IMR-90 (cell line): Measurements from ENCODE around the gene ARHGAP32. TPM values are rescaled to one million over a fixed set of nuclear protein-coding genes. Genes with fewer than 3 reads are reported as not detected.

ENCODE experiments used
- ATAC-seq: fragments of 200-7000 bp; cut with Tn5 transposase; 2 replicates; pipeline ENCODE4 v1.9.1; 2020; ENCODE audit warnings: low read depth, mild to moderate bottlenecking, moderate library complexity
- BruUV-seq: library from RNA; stranded (reverse); fragments of 400-500 nt; replicated peaks from 2 replicates; lab custom pipeline; 2021; lab: Mats Ljungman, UMichigan
- CTCF ChIA-PET: fragments of 300-600 bp; formaldehyde crosslinking; extraction: SDS; loops from one replicate; lab custom pipeline; 2021; ENCODE audit warnings: antibody characterized with exemption; lab: Yijun Ruan, JAX
- POLR2A ChIA-PET: fragments of 300-600 bp; sonication (Branson Sonifier 250); formaldehyde crosslinking; loops from one replicate; lab custom pipeline; 2022; ENCODE audit warnings: antibody characterized with exemption; ENCODE audit not compliant: unreplicated experiment; lab: Charles Lee
- DNase-seq: peaks from one replicate; pipeline ENCODE4 v3.0.0; 2013
- H2AFZ ChIP-seq: replicated peaks from 2 replicates; pipeline ENCODE3; 2013; ENCODE audit warnings: low read length, mild to moderate bottlenecking; ENCODE audit not compliant: poor library complexity
- H2AK5ac ChIP-seq: 2 replicates; pipeline ENCODE4 v1.6.1; 2013; ENCODE audit warnings: low read depth, low read length, inconsistent platforms
- H2AK9ac ChIP-seq: replicated peaks from 2 replicates; pipeline ENCODE3; 2013; ENCODE audit warnings: mild to moderate bottlenecking, low read depth, low read length, moderate library complexity; ENCODE audit not compliant: poor library complexity
- H2BK120ac ChIP-seq: 2 replicates; pipeline ENCODE4 v1.6.1; 2013; ENCODE audit warnings: low read depth, low read length, inconsistent platforms
- H2BK15ac ChIP-seq: 3 replicates; pipeline ENCODE4 v1.6.1; 2013; ENCODE audit warnings: low read depth, low read length, inconsistent platforms
- H2BK20ac ChIP-seq: 2 replicates; pipeline ENCODE4 v1.6.1; 2013; ENCODE audit warnings: low read depth, mild to moderate bottlenecking, inconsistent platforms, low read length, moderate library complexity
- H2BK5ac ChIP-seq: 2 replicates; pipeline ENCODE4 v1.6.1; 2013; ENCODE audit warnings: mild to moderate bottlenecking, low read depth, low read length, inconsistent platforms; ENCODE audit not compliant: poor library complexity, severe bottlenecking
- H3K14ac ChIP-seq: replicated peaks from 2 replicates; pipeline ENCODE4 v1.6.1; 2013; ENCODE audit warnings: low read depth, low read length, inconsistent platforms
- H3K18ac ChIP-seq: 2 replicates; pipeline ENCODE4 v1.6.1; 2013; ENCODE audit warnings: low read depth, low read length, control low read depth
- H3K23ac ChIP-seq: 2 replicates; pipeline ENCODE4 v1.6.1; 2013; ENCODE audit warnings: low read depth, low read length, inconsistent platforms
- H3K27ac ChIP-seq: 2 replicates; pipeline ENCODE4 v1.5.1; 2013; ENCODE audit warnings: mild to moderate bottlenecking, control low read depth, low read length; ENCODE audit not compliant: insufficient read depth
- H3K27me3 ChIP-seq: 2 replicates; pipeline ENCODE4 v1.6.1; 2013; ENCODE audit warnings: low read length; ENCODE audit not compliant: control insufficient read depth, insufficient read depth
- H3K36me3 ChIP-seq: 2 replicates; pipeline ENCODE4 v1.6.1; 2013; ENCODE audit warnings: low read length, mixed read lengths; ENCODE audit not compliant: control insufficient read depth, insufficient read depth
- H3K4ac ChIP-seq: 2 replicates; pipeline ENCODE4 v1.6.1; 2013; ENCODE audit warnings: low read depth, low read length, inconsistent platforms
- H3K4me1 ChIP-seq: 2 replicates; pipeline ENCODE4 v1.6.1; 2013; ENCODE audit warnings: low read length, mixed read lengths; ENCODE audit not compliant: control insufficient read depth, insufficient read depth
- H3K4me2 ChIP-seq: 2 replicates; pipeline ENCODE4 v1.6.1; 2013; ENCODE audit warnings: low read depth, mild to moderate bottlenecking, control low read depth, low read length, moderate library complexity
- H3K4me3 ChIP-seq: 2 replicates; pipeline ENCODE4 v1.5.1; 2013; ENCODE audit warnings: low read depth, mild to moderate bottlenecking, control low read depth, low read length, moderate library complexity; ENCODE audit not compliant: insufficient read depth
- H3K56ac ChIP-seq: 2 replicates; pipeline ENCODE4 v1.6.1; 2013; ENCODE audit warnings: low read length, inconsistent platforms; ENCODE audit not compliant: insufficient read depth; ENCODE audit errors: extremely low read depth
- H3K79me1 ChIP-seq, 2 experiments: 2 replicates each; pipeline ENCODE4 v1.6.1; 2013; ENCODE audit warnings: low read length in 2 of 2, inconsistent platforms in 1 of 2, low read depth in 1 of 2
- H3K9ac ChIP-seq: 2 replicates; pipeline ENCODE4 v1.6.1; 2013; ENCODE audit warnings: low read depth, low read length, control low read depth
- H3K9me1 ChIP-seq: 2 replicates; pipeline ENCODE4 v1.6.1; 2013; ENCODE audit warnings: low read length, inconsistent platforms; ENCODE audit not compliant: insufficient read depth
- H3K9me3 ChIP-seq: 2 replicates; pipeline ENCODE4 v1.6.1; 2013; ENCODE audit warnings: low read length; ENCODE audit not compliant: control insufficient read depth, insufficient read depth
- H4K20me1 ChIP-seq: 2 replicates; pipeline ENCODE4 v1.6.1; 2013; ENCODE audit warnings: low read length, inconsistent platforms; ENCODE audit not compliant: insufficient read depth
- H4K5ac ChIP-seq: 2 replicates; pipeline ENCODE4 v1.6.1; 2013; ENCODE audit warnings: mild to moderate bottlenecking, low read depth, low read length, control low read depth
- H4K8ac ChIP-seq, 2 experiments: 2 replicates each; pipeline ENCODE4 v1.6.1; 2013; ENCODE audit warnings: low read depth in 2 of 2, low read length in 2 of 2, control low read depth in 1 of 2, inconsistent platforms in 1 of 2
- H4K91ac ChIP-seq: 2 replicates; pipeline ENCODE4 v1.6.1; 2013; ENCODE audit warnings: low read depth, low read length, inconsistent platforms; ENCODE audit not compliant: insufficient read depth
- FOS ChIP-seq: fragments of 150-350 bp; IDR thresholded peaks from 2 replicates; pipeline ENCODE4 v1.6.1; 2016; ENCODE audit warnings: low read depth, low read length
- WGBS, 2 experiments: methylation state at CpG; one replicate each; pipeline versions ENCODE4 v1.1.5 to v1.1.7; 2013; ENCODE audit warnings: missing lambda C conversion rate in 2 of 2; ENCODE audit not compliant: insufficient read length in 1 of 2; ENCODE audit errors: extremely low coverage in 2 of 2; 5-methylcytosine and 5-hydroxymethylcytosine counted together
- dilution Hi-C: fragments of 300-500 bp; cut with HindIII; formaldehyde crosslinking; loops from one replicate; pipeline ENCODE4 v1.14.3; 2018; ENCODE audit warnings: low sequenced_read_pairs; ENCODE audit not compliant: unreplicated experiment
- in situ Hi-C: fragments of 300-500 bp; cut with MboI; formaldehyde crosslinking; loops from 3 replicates; pipeline ENCODE4 v1.14.3; 2019; ENCODE audit warnings: low sequenced_read_pairs, inconsistent platforms, mixed read lengths
- intact Hi-C: fragments of 100-400 bp; cut with micrococcal nuclease; formaldehyde crosslinking; loops from 2 replicates; pipeline ENCODE4 v1.10.0; 2022
- polyA plus RNA-seq, 3 experiments: library from polyadenylated mRNA; depleted of rRNA; stranded (reverse); fragments of >200 nt; gene quantifications; 2 replicates each; pipeline ENCODE4 v1.2.3, GENCODE V29; 2012; ENCODE audit warnings: low replicate concordance in 1 of 3
- total RNA-seq: library from RNA; depleted of rRNA; stranded (reverse); fragments of >200 nt; gene quantifications from 2 replicates; pipeline ENCODE4 v1.2.3, GENCODE V29; 2012

The ARHGAP32 gene
- total and polyA plus RNA-seq, 2 of the 4 experiments (the other 2 are of a cell fraction), result 4.1 to 8.4 TPM

- BruUV-seq, result no TSS peak
- ChIA-PET CTCF (no interaction called here), POLR2A (interaction anchor here (0.5 kb wide), 1 partner anchor 770 kb away, joined by 4 read pairs; no protein-coding TSS in a partner anchor)
- no peak overlapping the region for H2AFZ ChIP-seq
- no peak overlapping the region for H3K27ac ChIP-seq
- no peaks in the 10 kb centered on the region for H3K9me1 ChIP-seq
- no peak overlapping the region for H2BK15ac ChIP-seq
- ATAC-seq (no peak), DNase-seq (no peak)
- no peak overlapping the region for H2BK20ac ChIP-seq
- H3K14ac ChIP-seq, result no peak overlapping the region
- no peaks in the 10 kb centered on the region for H3K27me3 ChIP-seq
- no peak overlapping the region for H4K5ac ChIP-seq
- no peak overlapping the region; the same call in 1 of the 2 replicates for H3K23ac ChIP-seq
- dilution Hi-C loops, result no loop called here
- no peaks in the 10 kb centered on the region; the same call in 1 of the 2 replicates for H3K4me1 ChIP-seq
- no peak overlapping the region for H2AK5ac ChIP-seq
- H4K91ac ChIP-seq, result no peak overlapping the region
- H3K18ac ChIP-seq, result no peak overlapping the region
- no peak overlapping the region for H3K4me2 ChIP-seq
- no peak overlapping the region for H3K4ac ChIP-seq
- peaks cover 8 to 19% of the 10 kb centered on the region in 2 experiments; a peak in 3 of 4 replicates for H3K79me1 ChIP-seq
- no peak overlapping the region for H3K4me3 ChIP-seq
- WGBS, 2 experiments, result no CpG with 5 or more reads among the region's 7 CpGs
- H3K9me3 ChIP-seq, result no peaks in the 10 kb centered on the region
- no peak overlapping the region for H4K8ac ChIP-seq
- no peaks in the 10 kb centered on the region for H3K36me3 ChIP-seq
- no peak overlapping the region for H3K9ac ChIP-seq
- intact Hi-C loops, result no loop called here
- H3K56ac ChIP-seq, result no peak overlapping the region
- no peak overlapping the region for H2AK9ac ChIP-seq
- no peak for TF ChIP-seq FOS
- no peak overlapping the region for H2BK5ac ChIP-seq
- no peak overlapping the region for H2BK120ac ChIP-seq
- in situ Hi-C loops, result no loop called here
- no peaks in the 10 kb centered on the region for H4K20me1 ChIP-seq
These were observed 18.0 kb upstream of the ARHGAP32 start for GRCh38 chr11:129209891-129210830.
